Kidney (tissue), 14 donors: ENCODE measurements around the gene CYS1. TPM values are rescaled to one million over a fixed set of nuclear protein-coding genes. Genes with fewer than 3 reads are reported as not detected.
A peak's percentile ranks its signal among the peaks of the same experiment; 100 is the strongest.

ENCODE experiments used
- DNase-seq, 5 donors: peaks; one replicate each; pipeline ENCODE4 v3.0.0-alpha.2; 2013 to 2020
- FAIRE-seq: peaks from 2 replicates; lab custom pipeline; 2012; peaks lifted over from hg19 to GRCh38; lab: Jason Lieb, UNC
- H3K27ac ChIP-seq, 2 donors: one replicate each; pipeline ENCODE4 v1.7.0; 2013; ENCODE audit warnings: low read depth in 2 of 2, low read length in 2 of 2, inconsistent platforms in 1 of 2
- H3K27me3 ChIP-seq: one replicate; pipeline ENCODE4 v1.7.1; 2013; ENCODE audit warnings: low read length, inconsistent platforms; ENCODE audit not compliant: control insufficient read depth, insufficient read depth
- H3K36me3 ChIP-seq, 3 donors: one replicate each; pipeline versions ENCODE4 v1.7.0 to v1.7.1; 2013; ENCODE audit warnings: low read length in 3 of 3, control low read depth in 1 of 3, inconsistent platforms in 1 of 3; ENCODE audit not compliant: insufficient read depth in 3 of 3, control insufficient read depth in 2 of 3
- H3K4me1 ChIP-seq, 3 donors: one replicate each; pipeline versions ENCODE4 v1.7.0 to v1.7.1; 2013; ENCODE audit warnings: low read length in 3 of 3, inconsistent platforms in 1 of 3, low read depth in 1 of 3; ENCODE audit not compliant: control insufficient read depth in 2 of 3, insufficient read depth in 2 of 3
- H3K4me3 ChIP-seq, 3 donors: one replicate each; pipeline versions ENCODE4 v1.7.0 to v1.8.1; 2013; ENCODE audit warnings: low read length in 3 of 3, control low read depth in 1 of 3, inconsistent platforms in 1 of 3
- H3K9ac ChIP-seq, 3 donors: one replicate each; pipeline versions ENCODE4 v1.7.0 to v1.7.1; 2013; ENCODE audit warnings: low read length in 3 of 3, control low read depth in 1 of 3, inconsistent platforms in 1 of 3
- H3K9me3 ChIP-seq, 3 donors: one replicate each; pipeline versions ENCODE4 v1.7.0 to v1.7.1; 2013; ENCODE audit warnings: low read length in 3 of 3, control low read depth in 1 of 3, inconsistent platforms in 1 of 3; ENCODE audit not compliant: control insufficient read depth in 2 of 3, insufficient read depth in 1 of 3
- CTCF ChIP-seq: IDR thresholded peaks from 3 replicates; pipeline ENCODE4 v1.5.1; 2012; ENCODE audit warnings: mild to moderate bottlenecking, moderate library complexity, borderline replicate concordance; ENCODE audit not compliant: insufficient read depth; ENCODE audit errors: extremely low read depth
- intact Hi-C: fragments of 100-400 bp; cut with DNase I; formaldehyde crosslinking; loops from one replicate; pipeline ENCODE4 v1.11.1; 2022
- polyA plus RNA-seq: library from polyadenylated mRNA; stranded (reverse); fragments of 350-450 nt; fragmentation: Illumina TruSeq; extraction: RNeasy Lipid Tissue Mini Kit (QIAGEN cat#74804); gene quantifications from one replicate; pipeline ENCODE4 v1.2.3, GENCODE V29; 2014; ENCODE audit warnings: low read depth, low replicate concordance; ENCODE audit not compliant: insufficient read depth
- total RNA-seq: library from RNA; stranded (reverse); fragmentation: NEBNext Ultra II Directional; extraction: Animal tissue kit (Norgen Biotek cat#: 25700); gene quantifications from one replicate; pipeline ENCODE4 v1.2.1, GENCODE V29; 2021
- donor health status: control.
- donor health status: control.
- donor health status: control.
- donor health status: control.
- donor health status: control.
- donor health status: DM: yes; HTN: yes; CAD: no.
- donor health status: Normal renal cell carcinoma (clear cell type).

The CYS1 gene
- total and polyA plus RNA-seq, 2 donors from 2014 or later, result 245 to 276 TPM

- Histone ChIP-seq H3K27ac (no peak overlapping the region), H3K9ac (no peak overlapping the region), H3K4me1 (peaks cover 3 to 15% (median 4%) of the 10 kb centered on the region in 3 donors), H3K9me3 (no peaks in the 10 kb centered on the region), H3K4me3 (peak overlapping the region in 1 of 3 donors; percentile 45), H3K36me3 (no peaks in the 10 kb centered on the region), H3K27me3 (no peaks in the 10 kb centered on the region)
- peak in 1 of 5 donors; percentile 50 for DNase-seq
- no peak for FAIRE-seq
- intact Hi-C loops, result no loop called here
- TF ChIP-seq CTCF, result no peak
Observed at GRCh38 chr2:10123281-10123680, 43.1 kb upstream of the CYS1 start.

DNA sequence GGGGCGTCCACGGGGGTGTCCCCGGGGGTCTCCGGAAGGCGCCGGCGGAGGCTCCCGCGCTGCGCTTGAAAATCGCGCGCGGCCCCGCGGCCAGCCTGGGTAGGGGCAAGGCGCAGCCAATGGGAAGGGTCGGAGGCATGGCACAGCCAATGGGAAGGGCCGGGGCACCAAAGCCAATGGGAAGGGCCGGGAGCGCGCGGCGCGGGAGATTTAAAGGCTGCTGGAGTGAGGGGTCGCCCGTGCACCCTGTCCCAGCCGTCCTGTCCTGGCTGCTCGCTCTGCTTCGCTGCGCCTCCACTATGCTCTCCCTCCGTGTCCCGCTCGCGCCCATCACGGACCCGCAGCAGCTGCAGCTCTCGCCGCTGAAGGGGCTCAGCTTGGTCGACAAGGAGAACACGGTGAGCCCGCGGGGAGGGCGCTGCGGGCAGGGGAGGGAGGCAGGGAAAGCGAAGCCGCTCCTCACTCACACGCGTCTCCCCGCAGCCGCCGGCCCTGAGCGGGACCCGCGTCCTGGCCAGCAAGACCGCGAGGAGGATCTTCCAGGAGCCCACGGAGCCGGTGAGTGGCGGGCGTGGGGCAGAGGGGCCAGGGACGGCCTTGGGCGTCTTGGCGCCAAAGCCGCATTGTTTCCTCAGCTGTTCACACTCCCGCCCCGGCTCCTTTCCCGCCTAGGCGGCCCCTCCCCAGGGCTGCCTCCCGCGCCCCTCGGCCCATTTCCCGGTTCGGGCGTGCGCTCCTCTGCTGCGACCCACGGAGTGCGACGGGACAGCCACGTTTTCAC is 42.5 kb upstream of the CYS1 start, which contains the start of gene RRM2:
Gene RRM2 (plus strand): TSS at position 240 of the 781 bp plus-strand sequence. CDS start 60 bp downstream, at position 300.
- Histone ChIP-seq H3K9me3 (no peaks in the 10 kb centered on the region), H3K27ac (peak within 1 kb of the TSS in 1 of 2 donors; percentile 41), H3K36me3 (no peaks in the 10 kb centered on the region), H3K27me3 (no peaks in the 10 kb centered on the region), H3K4me1 (peaks cover 3 to 15% (median 4%) of the 10 kb centered on the region in 3 donors), H3K4me3 (peak within 1 kb of the TSS; percentile 42 to 68 (median 61)), H3K9ac (peak within 1 kb of the TSS in 2 of 3 donors; percentile 6 to 66)
- no peak for FAIRE-seq
- DNase-seq, result peak; percentile 96 to 98 (median 97)
- peak; percentile 2 for TF ChIP-seq CTCF
- intact Hi-C loops, result no loop called here

- peak overlapping the region; percentile 78 to 80 for H3K27ac ChIP-seq
- H3K36me3 ChIP-seq, result no peaks in the 10 kb centered on the region
- DNase-seq (peak in 3 of 5 donors; percentile 41 to 83 (median 82)), FAIRE-seq (no peak)
- TF ChIP-seq CTCF, result no peak
- peak overlapping the region; percentile 17 to 67 (median 66) for H3K9ac ChIP-seq
- intact Hi-C loops, result no loop called here
- H3K27me3 ChIP-seq, result no peaks in the 10 kb centered on the region
- no peaks in the 10 kb centered on the region for H3K9me3 ChIP-seq
- H3K4me1 ChIP-seq, result peaks cover 3 to 15% (median 4%) of the 10 kb centered on the region in 3 donors
- H3K4me3 ChIP-seq, result peak overlapping the region; percentile 68 to 88 (median 81)
Observed at GRCh38 chr2:10120877-10121574, 40.8 kb upstream of the CYS1 start.
